Smooth muscle cell of the brain vasculature (primary cell): ENCODE results near the gene GFPT1.

Experiments used
- DNase-seq: peaks from one replicate; pipeline ENCODE4 v3.0.0-alpha.2; 2012; ENCODE audit warnings: low read depth, low spot score

Gene GFPT1

GRCh38 chr2:69316550-69316949, 70.5 kb downstream of the GFPT1 start:
- no peak for DNase-seq

- DNase-seq = no peak
These were observed 71.8 kb downstream of the GFPT1 start for GRCh38 chr2:69315160-69315761.

GRCh38 chr2:69311024-69311416, 76.0 kb downstream of the GFPT1 start:
- DNase-seq = no peak

GRCh38 chr2:69310111-69311023, 76.7 kb downstream of the GFPT1 start:
- no peak for DNase-seq

- DNase-seq = peak; percentile 40
These were observed 77.5 kb downstream of the GFPT1 start for GRCh38 chr2:69309351-69310110.

GRCh38 chr2:69308338-69308737, 78.7 kb downstream of the GFPT1 start:
- DNase-seq = no peak

GRCh38 chr2:69307579-69308064, 79.4 kb downstream of the GFPT1 start:
- no peak for DNase-seq

- peak; percentile 53 for DNase-seq
These were observed 80.0 kb downstream of the GFPT1 start for GRCh38 chr2:69306822-69307578.

GRCh38 chr2:69306393-69306821, 80.6 kb downstream of the GFPT1 start:
- no peak for DNase-seq

- DNase-seq = no peak
These were observed 81.2 kb downstream of the GFPT1 start for GRCh38 chr2:69305712-69306392.

GRCh38 chr2:69305166-69305565, 81.9 kb downstream of the GFPT1 start:
- DNase-seq = no peak

- no peak for DNase-seq
These were observed 82.4 kb downstream of the GFPT1 start for GRCh38 chr2:69304656-69305055.

- DNase-seq = no peak
These were observed 86.4 kb downstream of the GFPT1 start for GRCh38 chr2:69300650-69301049.

- no peak for DNase-seq
These were observed 87.1 kb downstream of the GFPT1 start for GRCh38 chr2:69299772-69300516.

GRCh38 chr2:69298862-69299261, 88.2 kb downstream of the GFPT1 start:
- peak; percentile 43 for DNase-seq

GRCh38 chr2:69298261-69298660, 88.8 kb downstream of the GFPT1 start:
- peak; percentile 77 for DNase-seq

- DNase-seq = no peak
These were observed 89.8 kb downstream of the GFPT1 start for GRCh38 chr2:69297216-69297615.

GRCh38 chr2:69296421-69296820, 90.6 kb downstream of the GFPT1 start:
- no peak for DNase-seq

GRCh38 chr2:69292256-69292655, 94.8 kb downstream of the GFPT1 start:
- no peak for DNase-seq

- DNase-seq = no peak
These were observed 95.3 kb downstream of the GFPT1 start for GRCh38 chr2:69291721-69292120.
